B cell (primary cell): ENCODE results near the gene ATP10A. TPM values are rescaled to one million over a fixed set of nuclear protein-coding genes. Genes with fewer than 3 reads are reported as not detected.

ENCODE experiments used
- ATAC-seq: fragments of 200-7000 bp; cut with Tn5 transposase; one replicate; pipeline ENCODE4 v1.10.0; 2021; ENCODE audit warnings: low read depth, mild to moderate bottlenecking, moderate number of reproducible peaks, moderate library complexity
- CTCF ChIA-PET: fragments of 350-600 bp; sonication (Branson Sonifier 250); formaldehyde crosslinking; loops from one replicate; lab custom pipeline; 2021; ENCODE audit warnings: antibody characterized with exemption, inconsistent platforms; lab: Charles Lee
- POLR2A ChIA-PET: fragments of 350-600 bp; sonication (Branson Sonifier 250); formaldehyde crosslinking; loops from one replicate; lab custom pipeline; 2021; ENCODE audit warnings: antibody characterized with exemption; lab: Charles Lee
- DNase-seq: peaks from one replicate; pipeline ENCODE4 v3.0.0; 2013
- H2AFZ ChIP-seq: 2 replicates; pipeline ENCODE4 v1.6.1; 2012; ENCODE audit warnings: mild to moderate bottlenecking, low read depth, low read length; ENCODE audit not compliant: insufficient read depth, poor library complexity, severe bottlenecking
- H3K27ac ChIP-seq, 2 donors: 1 replicate in 1 of 2; 2 replicates in 1 of 2; pipeline ENCODE4 v1.5.1; 2012 to 2013; ENCODE audit warnings: low read length in 2 of 2, mild to moderate bottlenecking in 2 of 2, moderate library complexity in 1 of 2
- H3K27me3 ChIP-seq, 4 experiments: fragments of 200-600 bp in 1 of 4; sonication (generic) in 1 of 4; replicated peaks in 1 of 4; 1 replicate in 2 of 4; 2 replicates in 2 of 4; pipeline versions ENCODE4 v1.6.1 to v1.7.0; 2013 to 2016; ENCODE audit warnings: low read length in 3 of 4, mild to moderate bottlenecking in 2 of 4, mixed read lengths in 1 of 4, moderate library complexity in 1 of 4; ENCODE audit not compliant: insufficient read depth in 4 of 4, control insufficient read depth in 3 of 4; ENCODE audit errors: control extremely low read depth in 1 of 4
- H3K36me3 ChIP-seq, 2 experiments: replicated peaks in 1 of 2; 1 replicate in 1 of 2; 2 replicates in 1 of 2; pipeline versions ENCODE4 v1.6.1 to v1.7.1; 2013; ENCODE audit warnings: low read length in 1 of 2; ENCODE audit not compliant: insufficient read depth in 2 of 2, control insufficient read depth in 1 of 2; ENCODE audit errors: control extremely low read depth in 1 of 2, extremely low read depth in 1 of 2
- H3K4me1 ChIP-seq, 2 donors: fragments of 200-600 bp in 1 of 2; sonication (generic) in 1 of 2; 1 replicate in 1 of 2; 2 replicates in 1 of 2; pipeline versions ENCODE4 v1.5.1 to v1.6.1; 2013 to 2017; ENCODE audit warnings: low read length in 2 of 2; ENCODE audit not compliant: control insufficient read depth in 2 of 2, insufficient read depth in 2 of 2
- H3K4me2 ChIP-seq: replicated peaks from 2 replicates; pipeline ENCODE3; 2012; ENCODE audit warnings: mild to moderate bottlenecking, low read depth, low read length; ENCODE audit not compliant: poor library complexity, severe bottlenecking
- H3K4me3 ChIP-seq, 5 experiments: fragments of 200-600 bp in 1 of 5; sonication (generic) in 1 of 5; 1 replicate in 3 of 5; 2 replicates in 2 of 5; pipeline versions ENCODE4 v1.5.1 to v1.7.0; 2011 to 2016; ENCODE audit warnings: low read length in 4 of 5, mild to moderate bottlenecking in 4 of 5, low read depth in 2 of 5, control low read depth in 1 of 5, moderate library complexity in 1 of 5; ENCODE audit not compliant: insufficient read depth in 1 of 5; ENCODE audit errors: control extremely low read depth in 1 of 5, extremely low read depth in 1 of 5
- H3K79me2 ChIP-seq: fragments of 200-600 bp; sonication (generic); one replicate; pipeline ENCODE4 v1.6.0; 2016; ENCODE audit warnings: low read length; ENCODE audit not compliant: control insufficient read depth, insufficient read depth
- H3K9ac ChIP-seq: fragments of 200-600 bp; sonication (generic); 2 replicates; pipeline ENCODE4 v1.6.1; 2017; ENCODE audit warnings: mild to moderate bottlenecking, low read length, moderate library complexity
- H3K9me3 ChIP-seq, 3 donors: one replicate each; pipeline versions ENCODE4 v1.6.1 to v1.7.1; 2013; ENCODE audit warnings: low read length in 2 of 3; ENCODE audit not compliant: control insufficient read depth in 2 of 3, insufficient read depth in 1 of 3; ENCODE audit errors: control extremely low read depth in 1 of 3
- H4K20me1 ChIP-seq: 2 replicates; pipeline ENCODE4 v1.6.0; 2012; ENCODE audit warnings: mild to moderate bottlenecking, low read length; ENCODE audit not compliant: insufficient read depth, control insufficient read depth, poor library complexity, severe bottlenecking
- H3K27ac Mint-ChIP-seq: one replicate; pipeline ENCODE4 v1.8.0; 2021; ENCODE audit warnings: mixed read lengths
- H3K27me3 Mint-ChIP-seq: one replicate; pipeline ENCODE4 v1.8.0; 2021; ENCODE audit warnings: mixed read lengths
- H3K4me1 Mint-ChIP-seq: one replicate; pipeline ENCODE4 v1.8.0; 2021; ENCODE audit warnings: mixed read lengths
- H3K4me3 Mint-ChIP-seq: one replicate; pipeline ENCODE4 v1.8.0; 2021; ENCODE audit warnings: mixed read lengths
- H3K9me3 Mint-ChIP-seq: one replicate; pipeline ENCODE4 v1.8.0; 2022; ENCODE audit warnings: mixed read lengths; ENCODE audit not compliant: insufficient read depth
- CTCF ChIP-seq: fragments of 200-600 bp; IDR thresholded peaks from one replicate; pipeline ENCODE4 v1.8.0; 2022; ENCODE audit warnings: antibody characterized with exemption, mild to moderate bottlenecking
- EZH2 ChIP-seq: IDR thresholded peaks from 2 replicates; pipeline ENCODE4 v1.6.1; 2012; ENCODE audit warnings: borderline replicate concordance, low read depth, mild to moderate bottlenecking, moderate library complexity, low read length; ENCODE audit not compliant: insufficient read depth, poor library complexity, severe bottlenecking
- WGBS: methylation state at CpG from one replicate; pipeline ENCODE4 v1.1.5; 2013; ENCODE audit warnings: missing lambda C conversion rate; ENCODE audit not compliant: insufficient coverage; 5-methylcytosine and 5-hydroxymethylcytosine counted together
- intact Hi-C: fragments of 100-400 bp; cut with micrococcal nuclease; formaldehyde crosslinking; loops from one replicate; pipeline ENCODE4 v1.10.0; 2022
- polyA plus RNA-seq: library from polyadenylated mRNA; depleted of rRNA; stranded (reverse); fragments of >200 nt; gene quantifications from 2 replicates; pipeline ENCODE4 v1.2.3, GENCODE V29; 2012
- total RNA-seq, 2 donors: library from RNA; stranded (reverse); fragments of 120-200 nt in 1 of 2; gene quantifications; 1 replicate in 1 of 2; 2 replicates in 1 of 2; pipeline versions ENCODE4 v1.2.3 to v1.2.4, GENCODE V29; 2013 to 2022

Gene ATP10A
- total and polyA plus RNA-seq, 2 donors (not counting 1 experiment from before 2014, with no cell fraction given): 0.21 to 0.22 TPM

GRCh38 chr15:25707656-25708365, 155.3 kb downstream of the ATP10A start:
- ATAC-seq (no peak), DNase-seq (no peak)
- Histone ChIP-seq H3K9me3 (no peaks in the 10 kb centered on the region), H2AFZ (no peak overlapping the region), H3K27ac (no peak overlapping the region), H3K79me2 (no peaks in the 10 kb centered on the region), H4K20me1 (no peaks in the 10 kb centered on the region), H3K9ac (no peak overlapping the region), H3K4me3 (no peak overlapping the region), H3K4me1 (no peaks in the 10 kb centered on the region), H3K4me2 (no peak overlapping the region), H3K36me3 (no peaks in the 10 kb centered on the region), H3K27me3 (no peaks in the 10 kb centered on the region)
- Mint-ChIP-seq H3K4me3 (no peak overlapping the region), H3K27me3 (peaks cover 3% of the 10 kb centered on the region), H3K27ac (no peak overlapping the region), H3K4me1 (no peaks in the 10 kb centered on the region), H3K9me3 (no peaks in the 10 kb centered on the region)
- ChIA-PET CTCF (no interaction called here), POLR2A (no interaction called here)
- no peak for TF ChIP-seq EZH2
- TF ChIP-seq CTCF: no peak
- 90% methylated on average over 25 of the region's 27 CpGs for WGBS
- intact Hi-C loops: no loop called here

GRCh38 chr15:25706176-25706955, 156.8 kb downstream of the ATP10A start:
- Mint-ChIP-seq H3K27ac (no peak overlapping the region), H3K9me3 (no peaks in the 10 kb centered on the region), H3K27me3 (peaks cover 3% of the 10 kb centered on the region), H3K4me1 (no peaks in the 10 kb centered on the region), H3K4me3 (no peak overlapping the region)
- Histone ChIP-seq H3K36me3 (no peaks in the 10 kb centered on the region), H3K27me3 (no peaks in the 10 kb centered on the region), H3K9ac (no peak overlapping the region), H3K4me2 (no peak overlapping the region), H3K4me1 (no peaks in the 10 kb centered on the region), H4K20me1 (no peaks in the 10 kb centered on the region), H3K27ac (no peak overlapping the region), H2AFZ (no peak overlapping the region), H3K4me3 (no peak overlapping the region), H3K9me3 (no peaks in the 10 kb centered on the region), H3K79me2 (no peaks in the 10 kb centered on the region)
- POLR2A ChIA-PET: no interaction called here
- WGBS: 95% methylated on average over 20 of the region's 20 CpGs
- CTCF ChIA-PET: no interaction called here
- intact Hi-C loops: no loop called here
- DNase-seq: no peak
- ATAC-seq: no peak
- no peak for TF ChIP-seq CTCF
- no peak for TF ChIP-seq EZH2
